Measurements from ENCODE around the gene SPDYE4.

DNA sequence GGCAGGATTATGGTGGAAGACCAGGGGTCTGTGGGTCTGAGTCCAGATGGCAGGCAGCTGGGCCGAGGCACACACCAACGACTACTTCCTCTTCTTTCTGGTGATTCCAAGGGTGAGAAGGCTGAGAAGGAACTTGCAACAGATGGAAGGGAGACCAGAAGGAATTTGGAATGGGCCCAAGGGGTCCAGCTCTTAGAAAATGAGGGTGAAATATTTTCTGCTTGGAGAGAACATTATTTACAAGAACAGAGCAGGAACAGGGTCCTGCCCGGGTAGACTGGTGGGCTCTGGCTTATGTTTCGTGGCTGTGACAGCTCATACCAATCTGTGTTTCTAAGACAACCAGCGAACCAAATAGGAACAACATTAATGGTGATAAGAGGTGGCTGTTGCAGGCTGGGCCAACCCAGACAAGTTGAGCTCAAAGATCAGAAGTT lies 50.3 kb downstream of the SPDYE4 start:
- no peak for TF ChIP-seq CTCF (IDR thresholded peaks at IDR 0.05; ENCODE audit: low read length)
- TF ChIP-seq EZH2 (IDR thresholded peaks at IDR 0.05; ENCODE audit: borderline replicate concordance, low read length): no peak

Measured in OCI-LY1 (cell line).